Ovary (tissue), 9 donors: ENCODE results near the gene ZNF747. TPM values are rescaled to one million over a fixed set of nuclear protein-coding genes. Genes with fewer than 3 reads are reported as not detected.

ENCODE experiments used
- DNase-seq, 5 donors: peaks; one replicate each; pipeline ENCODE4 v3.0.0-alpha.2; 2019 to 2020
- H3K27ac ChIP-seq, 2 donors: fragments of 200-600 bp; one replicate each; pipeline versions ENCODE4 v1.5.1 to v1.8.0; 2019 to 2022
- H3K27me3 ChIP-seq: fragments of 200-600 bp; one replicate; pipeline ENCODE4 v1.8.0; 2022
- H3K36me3 ChIP-seq: fragments of 200-600 bp; sonication (generic); one replicate; pipeline ENCODE4 v1.5.1; 2019
- H3K4me1 ChIP-seq: one replicate; pipeline ENCODE4 v1.8.1; 2013; ENCODE audit warnings: mild to moderate bottlenecking, moderate library complexity; ENCODE audit not compliant: insufficient read depth
- H3K4me3 ChIP-seq: fragments of 200-600 bp; sonication (generic); one replicate; pipeline ENCODE4 v1.5.1; 2017
- H3K9me3 ChIP-seq, 2 donors: fragments of 200-600 bp in 1 of 2; sonication (generic) in 1 of 2; one replicate each; pipeline versions ENCODE4 v1.5.1 to v1.8.1; 2013 to 2019; ENCODE audit warnings: mild to moderate bottlenecking in 1 of 2, moderate library complexity in 1 of 2
- CTCF ChIP-seq, 3 donors: fragments of 450-650 bp in 2 of 3; fragments of 200-600 bp in 1 of 3; IDR thresholded peaks; one replicate each; pipeline versions ENCODE4 v1.5.1 to v1.8.0; 2016 to 2022; ENCODE audit warnings: antibody characterized with exemption in 3 of 3, mild to moderate bottlenecking in 1 of 3
- EP300 ChIP-seq: sonication (generic); formaldehyde crosslinking; IDR thresholded peaks from one replicate; pipeline ENCODE4 v1.6.1; 2017; ENCODE audit warnings: antibody characterized with exemption
- POLR2A ChIP-seq: fragments of 450-650 bp; IDR thresholded peaks from one replicate; pipeline ENCODE4 v1.6.1; 2017; ENCODE audit warnings: antibody characterized with exemption, mild to moderate bottlenecking, moderate library complexity
- whole genome bisulfite sequencing, 3 donors: extraction: QIAGEN DNeasy Blood & Tissue Kit in 1 of 3; methylation state at CpG; one replicate each; pipeline versions ENCODE4 v1.1.5 to v1.1.7; 2013 to 2017; 5-methylcytosine and 5-hydroxymethylcytosine counted together
- intact Hi-C, 4 donors: fragments of 100-400 bp; cut with DNase I; formaldehyde crosslinking; loops; one replicate each; pipeline versions ENCODE4 v1.11.0 to v1.15.1; 2022 to 2023
- polyA plus RNA-seq, 2 donors: library from polyadenylated mRNA; stranded (reverse); fragments of 200-250 nt in 1 of 2; fragments of 350-450 nt in 1 of 2; fragmentation: Illumina TruSeq in 1 of 2; extraction: RNeasy Lipid Tissue Mini Kit (QIAGEN cat#74804) in 1 of 2; gene quantifications; one replicate each; pipeline ENCODE4 v1.2.3, GENCODE V29; 2013 to 2014
- total RNA-seq, 7 donors: library from RNA; depleted of rRNA in 2 of 7; stranded (reverse); fragments of >200 nt in 2 of 7; fragmentation: NEBNext Ultra II Directional in 3 of 7; extraction: Animal tissue kit (Norgen Biotek cat#: 25700) in 3 of 7; gene quantifications; one replicate each; pipeline versions ENCODE4 v1.1.0 to v1.2.4, GENCODE V29; 2016 to 2023
- donor health status: DM: no; HTN: no; CAD: no; lungs with moderate emphysema.
- donor health status: DM: no; HTN: no; CAD: no.
- donor health status: Bipolar disorder and iron deficiency.
- donor health status: DM: yes; HTN: yes; CAD: no.
- donor health status: DM: no; HTN: no; CAD: no.
- donor health status: DM: yes; HTN: yes; CAD: no.

ZNF747 gene
- total and polyA plus RNA-seq, 9 donors = 8.4 to 19.2 (median 12.8) TPM

GRCh38 chr16:30557707-30557956, 23.0 kb upstream of the ZNF747 start:
- Histone ChIP-seq H3K27me3 (no peaks in the 10 kb centered on the region), H3K36me3 (no peaks in the 10 kb centered on the region), H3K4me1 (no peaks in the 10 kb centered on the region), H3K4me3 (peak overlapping the region; percentile 80), H3K9me3 (no peaks in the 10 kb centered on the region), H3K27ac (peak overlapping the region; percentile 85 to 93)
- peak in 1 of 5 donors; percentile 54 for DNase-seq
- TF ChIP-seq CTCF (IDR thresholded peaks at IDR 0.05) (no peak), EP300 (no peak), POLR2A (no peak)
- intact Hi-C loops = loop anchor here in 1 of 4 donors (10.0 kb wide), 1 partner anchor 133 kb away; no protein-coding TSS in a partner anchor
- 0 to 1% (median 0%) methylated on average over 17 of the region's 17 CpGs for WGBS, 3 donors

GRCh38 chr16:30556125-30556473, 21.4 kb upstream of the ZNF747 start:
- Histone ChIP-seq H3K4me1 (no peaks in the 10 kb centered on the region), H3K36me3 (no peaks in the 10 kb centered on the region), H3K4me3 (no peak overlapping the region), H3K27me3 (no peaks in the 10 kb centered on the region), H3K27ac (no peak overlapping the region), H3K9me3 (no peaks in the 10 kb centered on the region)
- DNase-seq = no peak
- intact Hi-C loops = loop anchor here in 1 of 4 donors (10.0 kb wide), 1 partner anchor 131 kb away; no protein-coding TSS in a partner anchor
- TF ChIP-seq EP300 = no peak
- TF ChIP-seq CTCF (IDR thresholded peaks at IDR 0.05) = no peak
- no peak for TF ChIP-seq POLR2A
- 55 to 65% (median 59%) methylated on average over 10 of the region's 10 CpGs for WGBS, 3 donors

GRCh38 chr16:30555315-30556124, 20.9 kb upstream of the ZNF747 start:
- WGBS, 3 donors = 93 to 95% (median 93%) methylated on average over 61 to 69 of the region's 69 CpGs
- no peaks in the 10 kb centered on the region for H3K4me1 ChIP-seq
- H3K4me3 ChIP-seq = no peak overlapping the region
- no peaks in the 10 kb centered on the region for H3K36me3 ChIP-seq
- intact Hi-C loops = loop anchor here in 1 of 4 donors (10.0 kb wide), 1 partner anchor 131 kb away; no protein-coding TSS in a partner anchor
- TF ChIP-seq POLR2A = no peak
- no peak for TF ChIP-seq CTCF (IDR thresholded peaks at IDR 0.05)
- no peak for TF ChIP-seq EP300
- DNase-seq = peak in 2 of 5 donors; percentile 41 to 43
- H3K27ac ChIP-seq = no peak overlapping the region
- H3K27me3 ChIP-seq = no peaks in the 10 kb centered on the region
- H3K9me3 ChIP-seq = no peaks in the 10 kb centered on the region

- TF ChIP-seq EP300 = no peak
- TF ChIP-seq POLR2A = no peak
- TF ChIP-seq CTCF (IDR thresholded peaks at IDR 0.05) = no peak
- Histone ChIP-seq H3K4me3 (no peak overlapping the region), H3K36me3 (no peaks in the 10 kb centered on the region), H3K27me3 (no peaks in the 10 kb centered on the region), H3K27ac (no peak overlapping the region), H3K9me3 (no peaks in the 10 kb centered on the region), H3K4me1 (no peaks in the 10 kb centered on the region)
- DNase-seq = peak in 1 of 5 donors; percentile 37
- 88 to 93% (median 93%) methylated on average over 18 of the region's 18 CpGs for WGBS, 3 donors
- intact Hi-C loops = loop anchor here in 1 of 4 donors (10.0 kb wide), 1 partner anchor 130 kb away; no protein-coding TSS in a partner anchor
These were observed 20.1 kb upstream of the ZNF747 start for GRCh38 chr16:30554557-30555314.
